Urinary bladder (tissue), 4 donors: ENCODE measurements around the gene NT5DC2. TPM values are rescaled to one million over a fixed set of nuclear protein-coding genes. Genes with fewer than 3 reads are reported as not detected.

Experiments used
- DNase-seq: peaks from one replicate; pipeline ENCODE4 v3.0.0-alpha.2; 2015; ENCODE audit errors: extremely low spot score
- H3K27ac ChIP-seq: one replicate; pipeline ENCODE4 v1.5.1; 2013; ENCODE audit warnings: low read depth, mild to moderate bottlenecking, moderate library complexity
- H3K36me3 ChIP-seq: one replicate; pipeline ENCODE4 v1.6.1; 2013; ENCODE audit warnings: mild to moderate bottlenecking, moderate library complexity; ENCODE audit not compliant: insufficient read depth
- H3K4me1 ChIP-seq: one replicate; pipeline ENCODE4 v1.6.1; 2013; ENCODE audit warnings: mild to moderate bottlenecking, moderate library complexity; ENCODE audit not compliant: insufficient read depth
- H3K4me3 ChIP-seq: one replicate; pipeline ENCODE4 v1.5.1; 2013; ENCODE audit warnings: low read depth, low read length
- WGBS: extraction: QIAGEN DNeasy Blood & Tissue Kit; methylation state at CpG from one replicate; pipeline ENCODE4 v1.1.7; 2013; 5-methylcytosine and 5-hydroxymethylcytosine counted together
- polyA plus RNA-seq: library from polyadenylated mRNA; stranded (reverse); fragments of 200-250 nt; gene quantifications from one replicate; pipeline ENCODE4 v1.2.3, GENCODE V29; 2013
- total RNA-seq: library from RNA; depleted of rRNA; stranded (reverse); fragments of >200 nt; gene quantifications from one replicate; pipeline ENCODE4 v1.2.3, GENCODE V29; 2014
- donor health status: healthy with polysubstance abuse.
- donor health status: healthy.

NT5DC2 gene
- total and polyA plus RNA-seq, 2 donors: 32.9 to 63.8 TPM

GRCh38 chr3:52524752-52525679 is 8.6 kb downstream of the NT5DC2 start:
- DNase-seq: no peak
- no peaks in the 10 kb centered on the region for H3K4me1 ChIP-seq
- no peak overlapping the region for H3K27ac ChIP-seq
- H3K36me3 ChIP-seq: peaks cover 3% of the 10 kb centered on the region
- H3K4me3 ChIP-seq: no peak overlapping the region
- 70% methylated on average over 34 of the region's 34 CpGs for WGBS

GRCh38 chr3:52524258-52524751 is 9.4 kb downstream of the NT5DC2 start:
- Histone ChIP-seq H3K4me1 (no peaks in the 10 kb centered on the region), H3K4me3 (no peak overlapping the region), H3K36me3 (peaks cover 3% of the 10 kb centered on the region), H3K27ac (no peak overlapping the region)
- no peak for DNase-seq
- 92% methylated on average over 18 of the region's 18 CpGs for WGBS

GRCh38 chr3:52523386-52524257 is 10.0 kb downstream of the NT5DC2 start:
- Histone ChIP-seq H3K4me1 (no peaks in the 10 kb centered on the region), H3K36me3 (peaks cover 3% of the 10 kb centered on the region), H3K4me3 (no peak overlapping the region), H3K27ac (no peak overlapping the region)
- no peak for DNase-seq
- WGBS: 90% methylated on average over 26 of the region's 26 CpGs

- DNase-seq: no peak
- Histone ChIP-seq H3K36me3 (peaks cover 3% of the 10 kb centered on the region), H3K4me3 (no peak overlapping the region), H3K4me1 (no peaks in the 10 kb centered on the region), H3K27ac (no peak overlapping the region)
- 90% methylated on average over 14 of the region's 14 CpGs for WGBS
These were observed 10.9 kb downstream of the NT5DC2 start for GRCh38 chr3:52522651-52523251.

- H3K36me3 ChIP-seq: peaks cover 3% of the 10 kb centered on the region
- 93% methylated on average over 33 of the region's 33 CpGs for WGBS
- no peak for DNase-seq
These were observed 11.6 kb downstream of the NT5DC2 start for GRCh38 chr3:52521881-52522650.

GRCh38 chr3:52521488-52521824 is 12.2 kb downstream of the NT5DC2 start:
- no peak for DNase-seq
- Histone ChIP-seq H3K4me1 (no peaks in the 10 kb centered on the region), H3K36me3 (peaks cover 3% of the 10 kb centered on the region), H3K27ac (no peak overlapping the region), H3K4me3 (no peak overlapping the region)
- 88% methylated on average over 8 of the region's 8 CpGs for WGBS

More at GRCh38 chr3:52521881-52522650, 11.6 kb downstream of the NT5DC2 start:
- Histone ChIP-seq H3K27ac (no peak overlapping the region), H3K4me3 (no peak overlapping the region), H3K4me1 (no peaks in the 10 kb centered on the region)

- Histone ChIP-seq H3K4me3 (no peak overlapping the region), H3K36me3 (peaks cover 3% of the 10 kb centered on the region), H3K27ac (no peak overlapping the region), H3K4me1 (no peaks in the 10 kb centered on the region)
- DNase-seq: no peak
- WGBS: 91% methylated on average over 20 of the region's 20 CpGs
These were observed 12.8 kb downstream of the NT5DC2 start for GRCh38 chr3:52520716-52521487.

- no peak for DNase-seq
- no peaks in the 10 kb centered on the region for H3K4me1 ChIP-seq
- H3K36me3 ChIP-seq: peaks cover 3% of the 10 kb centered on the region
- no peak overlapping the region for H3K27ac ChIP-seq
- WGBS: 95% methylated on average over 14 of the region's 14 CpGs
- no peak overlapping the region for H3K4me3 ChIP-seq
These were observed 13.5 kb downstream of the NT5DC2 start for GRCh38 chr3:52520141-52520667.

GRCh38 chr3:52519445-52520140 is 14.1 kb downstream of the NT5DC2 start:
- whole genome bisulfite sequencing: 87% methylated on average over 22 of the region's 22 CpGs
- no peak for DNase-seq
- no peaks in the 10 kb centered on the region for H3K4me1 ChIP-seq
- H3K36me3 ChIP-seq: peaks cover 3% of the 10 kb centered on the region
- H3K27ac ChIP-seq: no peak overlapping the region
- H3K4me3 ChIP-seq: no peak overlapping the region

- H3K36me3 ChIP-seq: peaks cover 3% of the 10 kb centered on the region
- H3K27ac ChIP-seq: no peak overlapping the region
- H3K4me1 ChIP-seq: no peaks in the 10 kb centered on the region
- no peak for DNase-seq
- WGBS: 39% methylated on average over 50 of the region's 50 CpGs
- H3K4me3 ChIP-seq: no peak overlapping the region
These were observed 14.8 kb downstream of the NT5DC2 start for GRCh38 chr3:52518723-52519444.
